Heart left ventricle (tissue), 16 donors: ENCODE measurements around the gene RFX4. TPM values are rescaled to one million over a fixed set of nuclear protein-coding genes. Genes with fewer than 3 reads are reported as not detected.

ENCODE experiments used
- ATAC-seq, 4 donors: fragments of 200-7000 bp; cut with Tn5 transposase; one replicate each; pipeline ENCODE4 v1.9.1; 2020 to 2022; ENCODE audit warnings: moderate library complexity in 4 of 4, mild to moderate bottlenecking in 3 of 4, moderate number of reproducible peaks in 1 of 4
- DNase-seq, 5 donors: peaks; one replicate each; pipeline ENCODE4 v3.0.0-alpha.2; 2020
- H3K27ac ChIP-seq, 12 donors: fragments of 200-600 bp; sonication (generic) in 4 of 12; one replicate each; pipeline versions ENCODE4 v1.5.0 to v1.8.0; 2016 to 2022; ENCODE audit warnings: mild to moderate bottlenecking in 2 of 12
- H3K27me3 ChIP-seq, 9 donors: fragments of 200-600 bp; sonication (generic) in 2 of 9; one replicate each; pipeline versions ENCODE4 v1.5.1 to v1.8.0; 2016 to 2022; ENCODE audit warnings: mild to moderate bottlenecking in 3 of 9
- H3K36me3 ChIP-seq, 9 donors: fragments of 200-600 bp; sonication (generic) in 2 of 9; one replicate each; pipeline versions ENCODE4 v1.5.0 to v1.8.0; 2018 to 2022; ENCODE audit warnings: mild to moderate bottlenecking in 2 of 9
- H3K4me1 ChIP-seq, 12 donors: fragments of 200-600 bp; sonication (generic) in 4 of 12; one replicate each; pipeline versions ENCODE4 v1.5.0 to v1.8.0; 2016 to 2022; ENCODE audit warnings: mild to moderate bottlenecking in 3 of 12
- H3K4me3 ChIP-seq, 12 donors: fragments of 200-600 bp; sonication (generic) in 4 of 12; one replicate each; pipeline versions ENCODE4 v1.5.0 to v1.8.0; 2017 to 2022; ENCODE audit warnings: mild to moderate bottlenecking in 9 of 12, moderate library complexity in 4 of 12
- H3K9me3 ChIP-seq, 12 donors: fragments of 200-600 bp; sonication (generic) in 4 of 12; one replicate each; pipeline versions ENCODE4 v1.5.0 to v1.8.0; 2016 to 2022; ENCODE audit warnings: mild to moderate bottlenecking in 1 of 12
- CTCF ChIP-seq, 12 donors: fragments of 200-600 bp; sonication (generic) in 4 of 12; IDR thresholded peaks; one replicate each; pipeline versions ENCODE4 v1.5.0 to v1.8.0; 2018 to 2022; ENCODE audit warnings: antibody characterized with exemption in 12 of 12, mild to moderate bottlenecking in 5 of 12
- POLR2A ChIP-seq, 2 donors: fragments of 450-650 bp; IDR thresholded peaks; one replicate each; pipeline ENCODE4 v1.6.1; 2017; ENCODE audit warnings: antibody characterized with exemption in 2 of 2, mild to moderate bottlenecking in 2 of 2, moderate library complexity in 2 of 2
- WGBS, 4 donors: extraction: QIAGEN DNeasy Blood & Tissue Kit in 2 of 4; methylation state at CpG; one replicate each; pipeline versions ENCODE4 v1.1.5 to v1.1.7; 2013 to 2018; 5-methylcytosine and 5-hydroxymethylcytosine counted together
- intact Hi-C, 10 donors: fragments of 100-400 bp; cut with DNase I; formaldehyde crosslinking; loops; one replicate each; pipeline versions ENCODE4 v1.11.1 to v1.14.2; 2022
- polyA plus RNA-seq, 2 donors: library from polyadenylated mRNA; stranded (reverse); fragments of 200-250 nt; gene quantifications; one replicate each; pipeline ENCODE4 v1.2.3, GENCODE V29; 2013
- total RNA-seq, 9 donors: library from RNA; depleted of rRNA in 2 of 9; stranded (reverse); fragments of >200 nt in 2 of 9; fragmentation: NEBNext Ultra II Directional in 3 of 9; extraction: Animal tissue kit (Norgen Biotek cat#: 25700) in 3 of 9; gene quantifications; one replicate each; pipeline versions ENCODE4 v1.1.0 to v1.2.4, GENCODE V29; 2016 to 2023
- donor health status: ischemic (EF 13 %, LVEDD 7.1; RV severe dilation, severe dysfunction).
- donor health status: healthy with polysubstance abuse.
- donor health status: DM: no; HTN: yes; CAD: no.
- donor health status: DM: no; HTN: no; CAD: no.
- donor health status: ischemic (EF 25% LVEDD 6.9; RV normal size, moderate dysfunction).
- donor health status: ischemic (EF 25% LVEDD 5.7; RV mildly dilated, moderate dysfunction).
- donor health status: healthy.
- donor health status: DM: yes; HTN: yes; CAD: no.
- donor health status: ischemic (EF 35%, LVEDD 5.7; RV mildly dilated, moderate dysfunction).
- donor health status: nonischemic (EF 11% LVEDD 7.7; RV severe dilation, severe dysfunction).
- donor health status: DM: yes; HTN: yes; CAD: no.
- donor health status: PGD.
- donor health status: ischemic (EF 29% LVEDD 5.4; RV normal size, mild dysfunction).
- donor health status: nonischemic (EF 23%, LVEDD 6.1; RV moderate dilation, normal function).

RFX4 gene
- total and polyA plus RNA-seq, 11 donors, result 0.09 TPM; not detected in 9

GRCh38 chr12:106743270-106743988, 160.6 kb downstream of the RFX4 start:
- intact Hi-C loops, result no loop called here

GRCh38 chr12:106744600-106744999, 161.8 kb downstream of the RFX4 start:
- Histone ChIP-seq H3K27me3 (peaks cover 0 to 6% (median 0%) of the 10 kb centered on the region in 9 donors), H3K9me3 (no peaks in the 10 kb centered on the region), H3K4me3 (no peak overlapping the region), H3K4me1 (peaks cover 0 to 10% (median 5%) of the 10 kb centered on the region in 12 donors), H3K36me3 (no peaks in the 10 kb centered on the region), H3K27ac (no peak overlapping the region)
- 81 to 86% (median 85%) methylated on average over 6 of the region's 6 CpGs for WGBS, 4 donors
- intact Hi-C loops, result no loop called here
- TF ChIP-seq POLR2A (IDR thresholded peaks at IDR 0.05), result no peak
- TF ChIP-seq CTCF (IDR thresholded peaks at IDR 0.05), result no peak
- no peak for DNase-seq
- ATAC-seq, result no peak

More at GRCh38 chr12:106743270-106743988, 160.6 kb downstream of the RFX4 start:
- H3K4me3 ChIP-seq, result no peak overlapping the region
- no peaks in the 10 kb centered on the region for H3K9me3 ChIP-seq
- TF ChIP-seq CTCF (IDR thresholded peaks at IDR 0.05) (no peak), POLR2A (IDR thresholded peaks at IDR 0.05) (no peak)
- 63 to 75% (median 66%) methylated on average over 8 of the region's 8 CpGs for WGBS, 4 donors
- no peaks in the 10 kb centered on the region for H3K36me3 ChIP-seq
- H3K27me3 ChIP-seq, result peaks cover 0 to 6% (median 0%) of the 10 kb centered on the region in 9 donors
- H3K27ac ChIP-seq, result no peak overlapping the region
- no peak for ATAC-seq
- DNase-seq, result no peak
- H3K4me1 ChIP-seq, result peaks cover 0 to 11% (median 6%) of the 10 kb centered on the region in 12 donors

- Histone ChIP-seq H3K4me1 (peaks cover 0 to 4% (median 0%) of the 10 kb centered on the region in 12 donors), H3K36me3 (no peaks in the 10 kb centered on the region), H3K4me3 (no peak overlapping the region), H3K27me3 (peaks cover 0 to 6% (median 0%) of the 10 kb centered on the region in 9 donors), H3K27ac (no peak overlapping the region), H3K9me3 (no peaks in the 10 kb centered on the region)
- ATAC-seq (no peak), DNase-seq (no peak)
- TF ChIP-seq POLR2A (IDR thresholded peaks at IDR 0.05) (no peak), CTCF (IDR thresholded peaks at IDR 0.05) (no peak)
- 79 to 88% (median 84%) methylated on average over 4 of the region's 4 CpGs for WGBS, 4 donors
- intact Hi-C loops, result no loop called here
Observed at GRCh38 chr12:106745181-106745745, 162.5 kb downstream of the RFX4 start.

GRCh38 chr12:106747973-106748436, 165.2 kb downstream of the RFX4 start:
- 90 to 93% (median 92%) methylated on average over 3 of the region's 3 CpGs for WGBS, 4 donors
- DNase-seq (no peak), ATAC-seq (no peak)
- intact Hi-C loops, result no loop called here
- TF ChIP-seq POLR2A (IDR thresholded peaks at IDR 0.05), result no peak
- H3K27ac ChIP-seq, result peak overlapping the region in 1 of 12 donors; percentile 20
- H3K4me1 ChIP-seq, result no peaks in the 10 kb centered on the region
- no peak overlapping the region for H3K4me3 ChIP-seq
- peaks cover 0 to 6% (median 0%) of the 10 kb centered on the region in 9 donors for H3K27me3 ChIP-seq
- no peaks in the 10 kb centered on the region for H3K36me3 ChIP-seq
- H3K9me3 ChIP-seq, result no peaks in the 10 kb centered on the region
